HL-60 (cell line): ENCODE results near the gene TMEM184A.

Source experiments
- DNase-seq, 2 experiments: peaks; one replicate each; pipeline ENCODE4 v3.0.0-alpha.2; 2010 to 2020; ENCODE audit warnings: low read depth in 1 of 2, low spot score in 1 of 2
- H3K27ac ChIP-seq: fragments of 250-450 bp; sonication (Bioruptor Pico); replicated peaks from 2 replicates; pipeline ENCODE4 v1.5.1; 2020; ENCODE audit warnings: mild to moderate bottlenecking, moderate library complexity
- H3K27me3 ChIP-seq: fragments of 250-450 bp; sonication (Bioruptor Pico); 2 replicates; pipeline ENCODE4 v1.5.1; 2021; ENCODE audit warnings: mild to moderate bottlenecking, moderate library complexity; ENCODE audit not compliant: insufficient read depth, poor library complexity, severe bottlenecking
- H3K4me3 ChIP-seq: replicated peaks from 2 replicates; pipeline ENCODE4 v1.5.1; 2011; ENCODE audit warnings: mild to moderate bottlenecking, control low read depth, low read length; ENCODE audit not compliant: insufficient read depth
- CTCF ChIP-seq: IDR thresholded peaks from one replicate; pipeline ENCODE4 v1.5.1; 2011; ENCODE audit warnings: low read length, control low read depth, inconsistent platforms; ENCODE audit not compliant: insufficient read depth
- GABPA ChIP-seq: IDR thresholded peaks from 2 replicates; pipeline ENCODE4 v1.6.1; 2012; ENCODE audit warnings: low read depth
- POLR2AphosphoS5 ChIP-seq: IDR thresholded peaks from 2 replicates; pipeline ENCODE4 v1.6.1; 2012; ENCODE audit warnings: low read depth
- REST ChIP-seq: IDR thresholded peaks from 2 replicates; pipeline ENCODE4 v1.6.1; 2012; ENCODE audit warnings: low read depth; ENCODE audit not compliant: insufficient replicate concordance
- SPI1 ChIP-seq: IDR thresholded peaks from 2 replicates; pipeline ENCODE4 v1.6.1; 2012; ENCODE audit warnings: low read depth, mild to moderate bottlenecking, borderline replicate concordance

TMEM184A gene

DNA sequence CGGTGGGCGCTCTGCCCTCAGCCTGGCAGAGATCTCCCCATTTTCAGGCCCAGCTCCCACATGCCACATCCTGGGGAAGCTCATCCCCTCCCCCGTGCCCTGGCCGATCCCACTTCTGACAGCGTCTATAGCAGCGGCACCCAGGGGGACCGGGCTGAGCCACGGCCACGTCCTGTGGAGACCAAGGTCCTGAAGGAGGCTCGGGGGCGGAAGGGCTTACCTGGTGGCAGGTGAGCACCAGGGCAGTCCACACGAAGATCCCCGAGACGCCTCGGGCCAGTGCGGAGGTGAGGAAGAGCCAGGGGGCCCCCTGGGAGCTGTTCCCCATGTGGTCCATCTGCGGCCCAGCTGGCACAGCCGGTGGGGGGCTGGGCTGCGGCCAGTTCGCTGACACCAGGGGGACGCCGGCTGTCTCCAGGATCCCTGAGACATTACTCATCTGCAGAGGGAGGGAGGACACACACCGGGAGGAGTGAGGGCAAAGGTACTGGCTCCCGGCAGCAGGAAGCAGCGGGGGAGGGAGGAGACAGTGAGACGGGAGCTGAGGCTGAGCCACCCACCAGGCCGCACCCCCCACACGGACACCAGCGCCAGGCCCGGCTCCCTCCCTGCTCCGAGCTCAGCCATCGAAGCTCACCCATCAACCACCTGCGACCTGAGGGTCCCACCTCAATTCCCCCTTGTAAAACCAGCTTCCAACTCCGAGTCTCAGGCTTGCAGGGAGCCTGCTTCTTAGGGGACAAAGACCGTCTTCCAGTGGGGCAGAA, 776 bp downstream of the TMEM184A start:
- Histone ChIP-seq H3K4me3 (no peak overlapping the region), H3K27ac (no peak overlapping the region), H3K27me3 (no peaks in the 10 kb centered on the region)
- TF ChIP-seq POLR2AphosphoS5: no peak
- TF ChIP-seq GABPA: no peak
- no peak for TF ChIP-seq SPI1
- TF ChIP-seq REST: no peak
- no peak for TF ChIP-seq CTCF
- no peak for DNase-seq

GRCh38 chr7:1554333-1555045, 1.5 kb downstream of the TMEM184A start:
- Histone ChIP-seq H3K4me3 (no peak overlapping the region), H3K27ac (no peak overlapping the region), H3K27me3 (no peaks in the 10 kb centered on the region)
- TF ChIP-seq POLR2AphosphoS5 (no peak), GABPA (no peak), REST (no peak), SPI1 (no peak), CTCF (no peak)
- no peak for DNase-seq

DNA sequence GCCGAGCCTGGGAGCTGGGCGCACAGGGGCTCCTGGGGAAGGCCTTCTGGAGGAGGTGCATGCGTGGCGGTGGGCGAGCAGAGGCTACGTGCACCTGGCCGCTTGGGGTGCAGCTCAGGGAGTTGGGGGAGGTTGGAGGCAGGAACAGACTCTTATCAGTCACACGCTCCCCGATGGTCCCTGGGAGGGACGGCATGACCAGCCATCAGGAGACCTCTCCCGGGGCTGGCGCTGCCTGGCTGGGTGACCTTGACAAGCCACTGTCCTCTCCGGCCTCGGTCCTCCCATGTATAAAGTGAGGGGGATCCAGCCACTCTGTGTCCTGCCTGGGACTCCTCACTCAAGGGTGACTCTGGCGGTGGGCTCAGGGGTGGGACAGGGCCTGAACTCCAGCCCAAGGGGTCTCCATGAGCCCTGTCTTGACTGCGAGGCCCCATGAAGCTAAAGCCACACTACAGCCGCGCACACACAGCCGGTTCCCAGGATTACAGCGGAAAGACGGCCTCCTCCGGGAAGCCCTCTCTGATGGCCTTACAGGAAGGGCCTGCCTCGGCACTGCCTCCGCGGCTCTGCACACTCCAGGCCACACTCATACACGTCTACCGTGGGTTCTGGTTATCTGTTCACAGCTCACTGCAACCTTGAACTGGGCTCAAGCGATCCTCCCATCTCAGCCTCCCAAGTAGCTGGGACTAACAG, 2.3 kb downstream of the TMEM184A start:
- no peak for TF ChIP-seq POLR2AphosphoS5
- no peak for TF ChIP-seq CTCF
- no peak for TF ChIP-seq REST
- no peak for TF ChIP-seq GABPA
- no peak for TF ChIP-seq SPI1

More for the DNA sequence above, 2.3 kb downstream of the TMEM184A start:
- Histone ChIP-seq H3K27ac (no peak overlapping the region), H3K4me3 (no peak overlapping the region), H3K27me3 (no peaks in the 10 kb centered on the region)
- DNase-seq: no peak
